Head of caudate nucleus (tissue), 42 donors: ENCODE results near the gene HMGCS2.

Experiments used
- DNase-seq, 42 donors: peaks; one replicate each; pipeline versions ENCODE4 v3.0.0 to v3.0.0-alpha.2; 2020 to 2021; ENCODE audit warnings: mixed read lengths in 7 of 42
- intact Hi-C: fragments of 100-400 bp; cut with DNase I; formaldehyde crosslinking; loops from one replicate; pipeline ENCODE4 v1.15.0; 2022

HMGCS2 gene

GRCh38 chr1:119738100-119738720, 30.5 kb downstream of the HMGCS2 start:
- DNase-seq, result no peak
- intact Hi-C loops, result no loop called here

- peak; percentile 51 to 86 (median 72) for DNase-seq
- intact Hi-C loops, result no loop called here
Measured at GRCh38 chr1:119737040-119737682, 31.5 kb downstream of the HMGCS2 start.

DNA sequence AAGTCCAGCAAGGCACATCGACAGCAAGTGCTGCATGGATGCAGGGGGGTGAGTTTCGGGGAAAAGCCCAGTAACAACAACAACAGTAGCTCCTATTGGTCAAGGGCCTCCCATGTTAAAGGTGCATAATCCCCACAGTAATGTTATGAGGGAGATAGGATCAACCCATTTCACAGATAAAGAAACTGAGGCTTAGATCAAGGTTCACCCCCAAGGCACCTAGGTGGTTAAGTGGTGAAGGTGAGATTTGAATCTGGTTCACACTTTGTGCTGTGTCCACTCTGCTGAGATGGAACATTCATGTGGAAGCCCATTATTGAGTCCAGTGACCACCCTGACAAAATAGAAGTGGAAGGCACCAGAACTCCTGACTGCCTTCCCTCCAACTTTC, 32.1 kb downstream of the HMGCS2 start:
- intact Hi-C loops, result no loop called here
- DNase-seq, result no peak

- intact Hi-C loops, result no loop called here
- peak in 32 of 42 donors; percentile 25 to 82 (median 58) for DNase-seq
Measured at GRCh38 chr1:119735217-119735616, 33.5 kb downstream of the HMGCS2 start.

GRCh38 chr1:119733754-119734153, 35.0 kb downstream of the HMGCS2 start:
- intact Hi-C loops, result no loop called here
- no peak for DNase-seq

- intact Hi-C loops, result no loop called here
- DNase-seq, result peak; percentile 44 to 93 (median 78)
Measured at GRCh38 chr1:119732465-119733168, 36.1 kb downstream of the HMGCS2 start.

DNA sequence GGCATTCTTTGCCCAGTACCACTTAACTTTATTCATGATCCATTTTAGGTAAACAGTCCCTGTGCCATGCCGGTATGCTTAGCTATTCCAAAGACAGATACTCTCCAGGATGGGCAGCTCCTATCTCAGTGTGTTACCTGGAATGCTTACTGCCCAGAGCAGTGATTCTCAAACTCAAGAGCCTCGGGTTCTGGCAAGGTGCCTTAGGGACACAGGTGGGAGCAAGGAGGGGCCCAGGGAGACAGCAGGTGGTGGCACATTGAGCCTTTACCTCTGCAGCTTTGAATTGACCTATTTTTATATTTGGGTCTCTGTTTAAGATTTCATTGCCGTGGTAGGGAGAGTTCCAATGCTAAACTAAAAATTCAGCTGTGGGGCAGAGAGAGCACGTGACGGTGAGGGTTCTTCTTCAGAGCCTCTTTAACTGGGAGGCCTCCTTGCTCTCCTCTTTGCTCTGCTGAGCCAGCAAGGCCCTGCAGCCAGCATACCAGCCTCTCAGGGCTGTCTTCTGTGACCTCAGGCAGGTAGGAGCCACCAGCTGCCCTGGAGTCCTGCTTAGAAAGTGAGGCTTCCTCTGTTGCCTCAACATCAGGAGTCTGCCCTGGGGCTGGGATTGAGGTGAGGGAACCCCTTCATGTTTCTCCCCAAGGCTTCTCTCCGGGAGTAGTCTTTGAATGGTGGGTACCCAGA, 36.8 kb downstream of the HMGCS2 start:
- intact Hi-C loops, result no loop called here
- DNase-seq, result no peak

DNA sequence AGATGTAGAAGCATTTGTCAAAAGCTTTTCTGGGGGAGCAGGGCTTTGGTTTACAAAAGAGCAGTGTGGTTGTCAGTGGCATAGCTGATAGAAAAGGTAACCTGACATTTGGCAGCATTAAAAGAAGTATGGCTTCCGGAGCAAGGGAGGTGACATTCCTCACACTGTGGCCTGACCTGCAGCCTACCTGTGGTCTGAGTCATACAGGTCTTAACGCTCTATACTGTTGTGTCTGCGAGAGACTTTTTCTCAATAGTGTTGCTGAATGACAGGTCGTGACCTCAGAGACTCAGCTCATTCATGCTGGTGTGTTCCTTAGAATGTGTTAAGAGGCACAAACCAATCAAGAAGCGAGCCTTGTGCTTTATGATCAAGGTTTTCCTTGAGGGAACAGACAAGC, 37.6 kb downstream of the HMGCS2 start:
- no peak for DNase-seq
- intact Hi-C loops, result no loop called here

- DNase-seq, result no peak
- intact Hi-C loops, result no loop called here
Measured at GRCh38 chr1:119729044-119729443, 39.7 kb downstream of the HMGCS2 start.

- no peak for DNase-seq
- intact Hi-C loops, result no loop called here
Measured at GRCh38 chr1:119727991-119728390, 40.7 kb downstream of the HMGCS2 start.

DNA sequence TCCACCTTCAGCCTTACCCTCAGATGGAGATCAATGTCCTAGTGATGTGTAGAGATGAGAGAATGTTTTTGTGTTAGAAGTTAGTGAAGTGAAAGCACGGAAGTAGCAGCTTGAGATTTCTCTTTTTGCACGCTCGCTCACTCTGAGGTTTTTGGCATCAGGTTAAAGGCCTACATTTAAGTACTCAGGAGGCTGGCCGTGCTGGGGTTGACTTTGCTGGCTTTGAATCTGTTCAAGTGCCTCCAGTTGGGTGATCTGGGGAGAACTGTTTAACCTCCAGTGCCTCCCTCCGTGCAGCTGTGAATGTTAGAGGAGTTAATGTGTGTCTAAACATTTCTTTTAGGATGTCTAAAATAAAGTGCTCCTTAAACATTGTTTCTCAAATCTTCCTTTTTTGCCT, 43.1 kb downstream of the HMGCS2 start:
- DNase-seq, result no peak

GRCh38 chr1:119724611-119725218, 44.0 kb downstream of the HMGCS2 start:
- intact Hi-C loops, result no loop called here
- DNase-seq, result no peak

More for the DNA sequence above, 43.1 kb downstream of the HMGCS2 start:
- intact Hi-C loops, result no loop called here

GRCh38 chr1:119721896-119722295, 46.8 kb downstream of the HMGCS2 start:
- intact Hi-C loops, result no loop called here
- no peak for DNase-seq

GRCh38 chr1:119720866-119721440, 47.8 kb downstream of the HMGCS2 start:
- DNase-seq, result no peak
- intact Hi-C loops, result no loop called here

GRCh38 chr1:119718972-119719371, 49.7 kb downstream of the HMGCS2 start:
- intact Hi-C loops, result no loop called here
- DNase-seq, result no peak

DNA sequence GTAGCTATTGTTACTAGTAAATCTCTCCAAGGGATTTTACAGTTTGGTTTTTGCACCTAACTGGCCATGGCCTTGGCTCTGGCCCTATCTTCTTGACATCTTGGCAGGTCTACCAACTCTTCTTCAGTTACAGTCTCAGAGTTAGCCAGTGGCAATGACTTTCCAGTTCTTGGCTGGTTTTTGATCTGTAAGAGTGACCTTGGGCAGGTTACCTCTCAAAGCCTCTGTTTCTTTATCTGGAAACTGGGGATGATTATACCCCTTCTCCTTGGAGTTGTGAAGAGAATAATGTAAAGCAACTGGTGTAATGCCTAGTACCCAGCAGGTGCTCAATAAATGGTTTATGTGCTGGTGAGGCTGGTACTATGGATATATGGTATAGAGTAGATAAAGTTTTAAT, 50.3 kb downstream of the HMGCS2 start:
- intact Hi-C loops, result no loop called here

GRCh38 chr1:119715542-119715941, 53.2 kb downstream of the HMGCS2 start:
- DNase-seq, result peak in 12 of 42 donors; percentile 21 to 68 (median 50)
- intact Hi-C loops, result no loop called here

More for the DNA sequence above, 50.3 kb downstream of the HMGCS2 start:
- DNase-seq, result no peak

DNA sequence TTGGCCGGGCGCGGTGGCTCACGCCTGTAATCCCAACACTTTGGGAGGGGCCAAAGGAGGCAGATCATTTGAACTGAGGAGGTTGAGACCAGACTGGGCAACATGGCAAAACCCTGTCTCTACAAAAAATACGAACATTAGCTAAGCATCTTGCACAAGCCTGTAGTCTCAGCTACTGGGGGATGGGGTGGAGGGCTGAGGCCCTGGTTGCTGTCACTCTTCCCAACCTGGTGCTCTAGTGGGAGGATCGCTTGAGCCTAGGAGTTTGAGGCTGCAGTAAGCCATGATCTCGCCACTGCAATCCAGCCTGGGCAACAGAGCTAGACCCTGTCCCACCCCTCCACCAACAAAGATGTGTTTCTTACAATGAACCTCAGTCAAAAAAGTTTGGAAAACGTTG, 54.1 kb downstream of the HMGCS2 start:
- DNase-seq, result peak in 1 of 42 donors; percentile 28
- intact Hi-C loops, result no loop called here
